ENCODE results near the gene TUBGCP3.

Gene TUBGCP3

GRCh38 chr13:112477070-112477619 is 110.8 kb downstream of the TUBGCP3 start:
- no peak for DNase-seq (ENCODE audit: low read depth)

DNA sequence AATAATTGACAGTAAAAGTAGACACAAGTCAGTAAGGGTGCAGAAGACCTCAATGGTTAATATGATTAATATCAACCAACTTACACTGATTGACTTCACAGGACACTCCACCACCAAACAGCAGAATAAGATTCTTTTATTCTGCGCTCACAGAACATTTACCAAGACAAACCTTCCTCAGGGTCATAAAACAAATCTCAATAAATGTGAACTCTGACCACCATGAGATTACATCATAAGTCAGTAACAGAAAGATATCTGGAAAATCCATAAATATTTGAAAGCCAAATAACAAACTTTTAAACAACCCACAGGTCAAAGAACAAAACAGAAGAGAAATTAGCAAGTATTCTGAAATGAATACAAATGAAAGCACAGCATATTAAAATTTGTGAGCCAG is 112.1 kb downstream of the TUBGCP3 start:
- DNase-seq (ENCODE audit: low read depth): no peak

GRCh38 chr13:112474869-112475268 is 113.1 kb downstream of the TUBGCP3 start:
- no peak for DNase-seq (ENCODE audit: low read depth)

- no peak for DNase-seq (ENCODE audit: low read depth)
Measured at GRCh38 chr13:112473818-112474217, 114.1 kb downstream of the TUBGCP3 start.

DNA sequence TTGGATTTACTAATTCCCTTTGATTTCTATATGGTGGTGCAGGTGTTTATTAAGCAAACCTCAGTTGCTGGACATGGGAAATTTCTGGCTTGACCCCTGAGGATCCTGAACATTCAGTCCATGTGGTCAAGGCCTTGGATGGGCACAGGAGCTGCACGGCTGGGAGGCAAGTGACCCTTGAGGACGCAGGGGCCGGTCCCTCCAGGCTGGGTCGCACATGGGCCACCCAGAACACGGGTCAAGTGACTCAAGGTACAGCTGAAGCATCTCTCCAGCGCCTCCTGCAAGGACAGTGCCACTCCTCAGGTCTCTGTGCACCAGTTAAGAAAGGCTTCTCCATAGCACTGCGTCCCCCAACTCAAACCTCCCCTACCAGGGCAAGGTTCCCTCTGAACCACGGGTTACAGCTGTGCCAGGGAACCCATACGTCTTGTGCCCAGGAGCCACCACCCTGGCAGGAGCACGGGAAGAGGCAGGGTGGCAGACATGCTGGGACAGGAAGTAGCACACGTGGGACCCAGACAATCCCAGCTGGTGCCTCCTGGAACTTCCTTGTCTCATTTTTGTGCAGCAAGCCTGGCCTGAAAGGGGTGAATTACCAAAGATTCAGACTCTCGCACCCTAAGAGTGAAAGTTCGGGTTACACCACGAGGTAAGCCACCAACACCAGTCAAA is 118.7 kb downstream of the TUBGCP3 start:
- DNase-seq (ENCODE audit: low read depth): no peak

- DNase-seq (ENCODE audit: low read depth): no peak
Measured at GRCh38 chr13:112468069-112468468, 119.9 kb downstream of the TUBGCP3 start.

GRCh38 chr13:112467236-112467635 is 120.7 kb downstream of the TUBGCP3 start:
- no peak for DNase-seq (ENCODE audit: low read depth)

- no peak for DNase-seq (ENCODE audit: low read depth)
Measured at GRCh38 chr13:112466132-112467058, 121.6 kb downstream of the TUBGCP3 start.

- no peak for DNase-seq (ENCODE audit: low read depth)
Measured at GRCh38 chr13:112465251-112466131, 122.5 kb downstream of the TUBGCP3 start.

DNA sequence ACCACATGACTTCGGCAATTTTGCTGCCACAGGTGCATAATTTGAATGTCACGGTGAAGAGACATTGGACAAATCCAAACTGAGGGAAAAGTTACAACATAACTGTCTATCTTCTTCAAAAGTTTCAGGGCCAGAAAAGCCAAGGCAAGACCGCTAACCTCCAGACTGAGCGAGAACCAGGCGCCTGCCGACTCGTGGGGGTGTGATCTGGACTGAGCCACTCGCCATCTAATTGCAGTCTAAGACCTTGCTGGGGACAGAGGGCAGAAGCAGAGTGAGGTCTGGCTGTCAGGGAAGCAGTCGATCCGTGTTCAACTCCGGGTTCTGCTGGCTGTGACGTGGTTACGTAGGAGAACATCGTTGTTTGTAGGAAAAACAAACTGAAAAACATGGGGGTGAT is 123.2 kb downstream of the TUBGCP3 start:
- DNase-seq (ENCODE audit: low read depth): no peak

- no peak for DNase-seq (ENCODE audit: low read depth)
Measured at GRCh38 chr13:112462408-112462807, 125.5 kb downstream of the TUBGCP3 start.

- DNase-seq (ENCODE audit: low read depth): no peak
Measured at GRCh38 chr13:112457485-112457884, 130.5 kb downstream of the TUBGCP3 start.

GRCh38 chr13:112457081-112457480 is 130.9 kb downstream of the TUBGCP3 start:
- no peak for DNase-seq (ENCODE audit: low read depth)

DNA sequence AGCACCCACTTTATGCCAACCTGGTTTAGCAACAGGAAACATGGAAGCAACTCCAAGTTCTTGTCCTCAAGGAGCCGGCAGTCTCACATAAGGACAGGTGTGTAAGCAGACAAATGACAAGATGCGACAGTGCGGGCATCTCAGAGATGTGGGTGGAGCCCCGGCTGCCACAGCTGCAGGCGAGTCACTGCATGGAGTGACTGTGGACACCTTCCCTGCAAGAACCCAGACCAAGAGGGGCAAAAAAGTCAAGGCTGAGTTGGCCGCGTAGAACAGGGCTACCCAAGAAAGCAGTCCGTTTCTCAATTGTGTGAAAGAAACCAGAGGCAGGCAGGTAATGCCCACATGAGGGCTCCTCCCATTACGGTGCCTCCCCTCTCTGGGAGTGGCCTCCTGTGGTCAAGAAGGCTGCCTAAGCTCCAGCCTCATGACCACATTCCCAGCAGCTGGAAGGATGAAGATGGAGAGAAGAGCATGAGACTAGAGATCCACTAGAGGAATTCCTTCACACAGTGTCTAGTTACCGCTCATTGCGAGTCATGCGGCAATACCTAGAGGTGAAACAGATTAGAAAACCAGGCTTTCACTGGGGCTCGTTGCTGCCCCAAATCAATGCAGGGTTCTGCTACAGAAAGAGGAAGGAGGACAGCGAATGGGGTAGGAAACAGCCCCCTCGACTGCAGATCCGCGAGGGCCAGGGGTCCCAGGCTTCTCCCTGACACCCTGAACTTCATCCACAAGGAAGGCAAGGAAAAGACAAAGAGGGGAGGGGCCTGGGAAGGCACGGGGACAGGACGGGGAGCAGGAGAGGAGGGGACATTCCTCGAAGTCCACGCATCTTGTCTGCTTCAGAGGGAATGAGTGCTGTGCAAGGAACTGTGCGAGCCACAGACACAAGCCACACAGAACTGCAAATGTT is 131.6 kb downstream of the TUBGCP3 start:
- DNase-seq (ENCODE audit: low read depth): no peak

- no peak for DNase-seq (ENCODE audit: low read depth)
Measured at GRCh38 chr13:112455476-112456059, 132.4 kb downstream of the TUBGCP3 start.

- no peak for DNase-seq (ENCODE audit: low read depth)
Measured at GRCh38 chr13:112454648-112455334, 133.2 kb downstream of the TUBGCP3 start.

GRCh38 chr13:112453874-112454647 is 133.9 kb downstream of the TUBGCP3 start:
- DNase-seq (ENCODE audit: low read depth): no peak

DNA sequence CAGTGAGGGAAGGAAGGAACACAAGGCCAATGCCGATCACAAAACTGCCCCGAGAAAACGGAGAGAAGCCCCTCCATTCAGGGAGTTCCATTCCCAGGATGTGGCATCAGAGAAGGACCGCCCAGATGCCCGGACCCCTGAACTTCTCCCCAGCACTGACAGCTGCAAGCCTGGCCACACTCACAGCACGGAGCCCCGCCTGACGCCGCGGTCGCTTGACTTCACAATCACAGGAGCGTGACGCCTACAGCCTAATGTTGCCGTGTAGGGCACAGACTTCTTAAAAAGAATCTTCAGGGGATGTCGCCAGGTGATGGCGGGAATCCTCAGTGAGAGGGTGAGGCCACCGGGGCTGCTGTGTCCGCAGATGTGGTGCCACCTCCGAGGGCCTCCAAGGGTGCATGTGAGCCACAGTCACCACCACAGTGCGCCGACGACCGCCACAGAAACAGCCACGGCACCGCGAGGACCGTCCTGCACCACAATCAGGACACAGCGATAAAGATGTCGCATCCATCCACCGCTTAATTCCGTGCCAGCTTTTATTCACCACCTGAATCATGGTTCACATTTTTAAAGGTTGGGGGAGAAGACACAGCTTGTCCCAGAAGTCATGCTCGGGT is 134.6 kb downstream of the TUBGCP3 start:
- DNase-seq (ENCODE audit: low read depth): no peak
